Smooth muscle cell (in vitro differentiated cells): ENCODE data around the gene CYP8B1. TPM values are rescaled to one million over a fixed set of nuclear protein-coding genes. Genes with fewer than 3 reads are reported as not detected.

Experiments used
- DNase-seq: peaks from one replicate; lab custom pipeline; 2025; ENCODE audit not compliant: unreplicated experiment; lab: John Stamatoyannopoulos, UW
- H2AFZ ChIP-seq: fragments of 200-600 bp; sonication (generic); 2 replicates; pipeline ENCODE4 v1.6.0; 2016; ENCODE audit warnings: antibody characterized with exemption, low read depth, mild to moderate bottlenecking
- H3F3A ChIP-seq: fragments of 200-600 bp; sonication (generic); 2 replicates; pipeline ENCODE4 v1.6.0; 2017; ENCODE audit warnings: antibody characterized with exemption, low read depth
- H3K27ac ChIP-seq: fragments of 200-600 bp; sonication (generic); 2 replicates; pipeline ENCODE4 v1.5.1; 2016; ENCODE audit warnings: low read depth, mild to moderate bottlenecking
- H3K27me3 ChIP-seq: fragments of 200-600 bp; sonication (generic); 2 replicates; pipeline ENCODE4 v1.6.1; 2016; ENCODE audit warnings: low read depth, mild to moderate bottlenecking
- H3K36me3 ChIP-seq: fragments of 200-600 bp; sonication (generic); 2 replicates; pipeline ENCODE4 v1.5.1; 2016; ENCODE audit warnings: low read depth
- H3K4me1 ChIP-seq: fragments of 200-600 bp; sonication (generic); 2 replicates; pipeline ENCODE4 v1.5.1; 2016; ENCODE audit warnings: low read depth
- H3K4me2 ChIP-seq: fragments of 200-600 bp; sonication (generic); 2 replicates; pipeline ENCODE4 v1.6.0; 2016; ENCODE audit warnings: mild to moderate bottlenecking
- H3K4me3 ChIP-seq: fragments of 200-600 bp; sonication (generic); 2 replicates; pipeline ENCODE4 v1.5.1; 2016; ENCODE audit warnings: mild to moderate bottlenecking
- H3K79me2 ChIP-seq: fragments of 200-600 bp; sonication (generic); 2 replicates; pipeline ENCODE4 v1.6.0; 2016; ENCODE audit warnings: low read depth, mild to moderate bottlenecking
- H3K9ac ChIP-seq: fragments of 200-600 bp; sonication (generic); 2 replicates; pipeline ENCODE4 v1.6.0; 2016; ENCODE audit warnings: low read depth
- H3K9me3 ChIP-seq: fragments of 200-600 bp; sonication (generic); replicated peaks from 2 replicates; pipeline ENCODE4 v1.5.1; 2016; ENCODE audit warnings: low read depth
- H4K20me1 ChIP-seq: fragments of 200-600 bp; sonication (generic); 2 replicates; pipeline ENCODE4 v1.6.0; 2016; ENCODE audit warnings: low read depth
- CTCF ChIP-seq: fragments of 200-600 bp; sonication (generic); IDR thresholded peaks from 2 replicates; pipeline ENCODE4 v1.5.1; 2017; ENCODE audit warnings: borderline replicate concordance, mild to moderate bottlenecking, antibody characterized with exemption; ENCODE audit not compliant: insufficient read depth, poor library complexity, severe bottlenecking
- WGBS: methylation state at CpG from one replicate; pipeline ENCODE4 v1.1.7; 2016; ENCODE audit warnings: low lambda C conversion rate; 5-methylcytosine and 5-hydroxymethylcytosine counted together
- polyA plus RNA-seq: library from polyadenylated mRNA; unstranded; fragments of >200 nt; fragmentation: Nextera tagmentation; extraction: Ambion mirVana; gene quantifications from 2 replicates; pipeline ENCODE4 v1.2.1, GENCODE V29; 2016
- total RNA-seq: library from RNA; depleted of rRNA; stranded (reverse); fragments of >200 nt; gene quantifications from 2 replicates; pipeline ENCODE4 v1.2.3, GENCODE V29; 2014

Gene CYP8B1
- total and polyA plus RNA-seq, 2 experiments from 2014 or later = not detected

GRCh38 chr3:42880601-42881451 lies 5.1 kb upstream of the CYP8B1 start:
- Histone ChIP-seq H3K4me3 (peak overlapping the region; percentile 67), H3K79me2 (no peaks in the 10 kb centered on the region), H2AFZ (peak overlapping the region; percentile 91), H3K4me2 (peak overlapping the region; percentile 95), H3F3A (no peaks in the 10 kb centered on the region), H3K9me3 (no peaks in the 10 kb centered on the region), H3K36me3 (no peaks in the 10 kb centered on the region), H3K4me1 (no peaks in the 10 kb centered on the region), H3K27me3 (no peaks in the 10 kb centered on the region), H4K20me1 (no peaks in the 10 kb centered on the region), H3K9ac (peak overlapping the region; percentile 54), H3K27ac (no peak overlapping the region)
- peak; percentile 38 for DNase-seq
- peak; percentile 75 for TF ChIP-seq CTCF
- WGBS = 13% methylated on average over 53 of the region's 61 CpGs

GRCh38 chr3:42880183-42880582 lies 4.5 kb upstream of the CYP8B1 start:
- Histone ChIP-seq H3K36me3 (no peaks in the 10 kb centered on the region), H3K79me2 (no peaks in the 10 kb centered on the region), H3K4me2 (peak overlapping the region; percentile 95)

GRCh38 chr3:42877881-42878280 lies 2.2 kb upstream of the CYP8B1 start:
- H3K9ac ChIP-seq = no peak overlapping the region
- no peaks in the 10 kb centered on the region for H4K20me1 ChIP-seq
- no peak for TF ChIP-seq CTCF
- no peak overlapping the region for H2AFZ ChIP-seq
- no peak overlapping the region for H3K4me3 ChIP-seq
- 89% methylated on average over 2 of the region's 2 CpGs for WGBS
- no peak overlapping the region for H3K27ac ChIP-seq
- no peaks in the 10 kb centered on the region for H3K27me3 ChIP-seq
- no peaks in the 10 kb centered on the region for H3K36me3 ChIP-seq
- H3K4me2 ChIP-seq = no peak overlapping the region
- H3K4me1 ChIP-seq = no peaks in the 10 kb centered on the region
- H3K9me3 ChIP-seq = no peaks in the 10 kb centered on the region
- DNase-seq = no peak
- no peaks in the 10 kb centered on the region for H3F3A ChIP-seq
- H3K79me2 ChIP-seq = no peaks in the 10 kb centered on the region

More at GRCh38 chr3:42880183-42880582, 4.5 kb upstream of the CYP8B1 start:
- Histone ChIP-seq H2AFZ (no peak overlapping the region), H3K9me3 (no peaks in the 10 kb centered on the region), H4K20me1 (no peaks in the 10 kb centered on the region), H3K4me1 (no peaks in the 10 kb centered on the region), H3K4me3 (peak overlapping the region; percentile 67), H3K9ac (peak overlapping the region; percentile 39), H3K27me3 (no peaks in the 10 kb centered on the region), H3F3A (no peaks in the 10 kb centered on the region), H3K27ac (no peak overlapping the region)
- DNase-seq = no peak
- no peak for TF ChIP-seq CTCF
- 93% methylated on average over 9 of the region's 9 CpGs for WGBS
